Muscle of leg (tissue), 11 donors: ENCODE data around the gene DCC. TPM values are rescaled to one million over a fixed set of nuclear protein-coding genes. Genes with fewer than 3 reads are reported as not detected.

Experiments used
- DNase-seq: peaks from one replicate; pipeline ENCODE4 v3.0.0; 2013
- H3K27ac ChIP-seq: one replicate; pipeline ENCODE4 v1.5.1; 2013; ENCODE audit warnings: mild to moderate bottlenecking, low read length, control low read depth
- H3K27me3 ChIP-seq: one replicate; pipeline ENCODE4 v1.6.1; 2013; ENCODE audit warnings: low read length; ENCODE audit not compliant: control insufficient read depth, insufficient read depth
- H3K36me3 ChIP-seq: one replicate; pipeline ENCODE4 v1.6.1; 2013; ENCODE audit warnings: low read length; ENCODE audit not compliant: control insufficient read depth, insufficient read depth
- H3K4me1 ChIP-seq: one replicate; pipeline ENCODE4 v1.6.1; 2013; ENCODE audit warnings: low read length; ENCODE audit not compliant: control insufficient read depth, insufficient read depth
- H3K4me3 ChIP-seq: one replicate; pipeline ENCODE4 v1.5.1; 2013; ENCODE audit warnings: low read length, control low read depth
- H3K9me3 ChIP-seq: replicated peaks from 2 replicates; pipeline ENCODE4 v1.6.1; 2013; ENCODE audit warnings: low read depth, low read length; ENCODE audit not compliant: control insufficient read depth
- WGBS: methylation state at CpG from one replicate; pipeline ENCODE4 v1.1.5; 2013; ENCODE audit warnings: missing lambda C conversion rate; ENCODE audit not compliant: insufficient coverage; 5-methylcytosine and 5-hydroxymethylcytosine counted together
- polyA plus RNA-seq, 8 donors: library from polyadenylated mRNA; unstranded; fragments of 120-200 nt; gene quantifications; one replicate each; pipeline versions ENCODE4 v1.2.1 to v1.2.3, GENCODE V29; 2013; ENCODE audit warnings: inconsistent platforms in 1 of 8, low replicate concordance in 1 of 8; ENCODE audit not compliant: insufficient read length in 8 of 8, insufficient read depth in 1 of 8
- total RNA-seq: library from RNA; stranded (reverse); fragments of 120-200 nt; gene quantifications from one replicate; pipeline ENCODE4 v1.2.4, GENCODE V29; 2013

The DCC gene
- total and polyA plus RNA-seq, 9 donors = 0.06 to 0.46 (median 0.13) TPM

GRCh38 chr18:53534695-53535094, 1194.7 kb downstream of the DCC start:
- no CpG with 5 or more reads among the region's 3 CpGs for WGBS
- Histone ChIP-seq H3K9me3 (no peaks in the 10 kb centered on the region), H3K4me1 (no peaks in the 10 kb centered on the region), H3K27ac (no peak overlapping the region), H3K36me3 (no peaks in the 10 kb centered on the region), H3K4me3 (no peak overlapping the region), H3K27me3 (no peaks in the 10 kb centered on the region)
- DNase-seq = peak; percentile 39

- no peak overlapping the region for H3K4me3 ChIP-seq
- 92% methylated on average over 2 of the region's 2 CpGs for WGBS
- H3K36me3 ChIP-seq = no peaks in the 10 kb centered on the region
- no peak overlapping the region for H3K27ac ChIP-seq
- H3K27me3 ChIP-seq = no peaks in the 10 kb centered on the region
- no peaks in the 10 kb centered on the region for H3K4me1 ChIP-seq
- no peak for DNase-seq
- no peaks in the 10 kb centered on the region for H3K9me3 ChIP-seq
These were observed 1196.9 kb downstream of the DCC start for GRCh38 chr18:53536908-53537307.

- DNase-seq = no peak
- Histone ChIP-seq H3K27me3 (no peaks in the 10 kb centered on the region), H3K4me1 (no peaks in the 10 kb centered on the region), H3K36me3 (no peaks in the 10 kb centered on the region), H3K9me3 (no peaks in the 10 kb centered on the region), H3K27ac (no peak overlapping the region), H3K4me3 (no peak overlapping the region)
- no CpG with 5 or more reads among the region's 1 CpG for WGBS
These were observed 1201.9 kb downstream of the DCC start for GRCh38 chr18:53541924-53542323.

- Histone ChIP-seq H3K4me3 (no peak overlapping the region), H3K9me3 (no peaks in the 10 kb centered on the region), H3K27me3 (no peaks in the 10 kb centered on the region), H3K27ac (no peak overlapping the region), H3K36me3 (no peaks in the 10 kb centered on the region), H3K4me1 (no peaks in the 10 kb centered on the region)
- no peak for DNase-seq
These were observed 1203.7 kb downstream of the DCC start for GRCh38 chr18:53543711-53544110.

GRCh38 chr18:53544917-53545316, 1204.9 kb downstream of the DCC start:
- WGBS = 36% methylated on average over 2 of the region's 3 CpGs
- Histone ChIP-seq H3K27me3 (no peaks in the 10 kb centered on the region), H3K4me3 (no peak overlapping the region), H3K36me3 (no peaks in the 10 kb centered on the region), H3K4me1 (no peaks in the 10 kb centered on the region), H3K9me3 (no peaks in the 10 kb centered on the region), H3K27ac (no peak overlapping the region)
- no peak for DNase-seq

GRCh38 chr18:53551868-53552426, 1212.0 kb downstream of the DCC start:
- Histone ChIP-seq H3K4me3 (no peak overlapping the region), H3K4me1 (no peaks in the 10 kb centered on the region), H3K27me3 (no peaks in the 10 kb centered on the region), H3K27ac (no peak overlapping the region), H3K9me3 (no peaks in the 10 kb centered on the region), H3K36me3 (no peaks in the 10 kb centered on the region)
- DNase-seq = peak; percentile 48
- WGBS = 31% methylated on average over 6 of the region's 8 CpGs

- WGBS = no CpG with 5 or more reads among the region's 2 CpGs
- no peak for DNase-seq
- H3K9me3 ChIP-seq = no peaks in the 10 kb centered on the region
- H3K4me1 ChIP-seq = no peaks in the 10 kb centered on the region
- H3K27me3 ChIP-seq = no peaks in the 10 kb centered on the region
- H3K27ac ChIP-seq = no peak overlapping the region
- no peak overlapping the region for H3K4me3 ChIP-seq
- H3K36me3 ChIP-seq = no peaks in the 10 kb centered on the region
These were observed 1213.0 kb downstream of the DCC start for GRCh38 chr18:53553030-53553429.

- H3K9me3 ChIP-seq = no peaks in the 10 kb centered on the region
These were observed 1216.5 kb downstream of the DCC start for GRCh38 chr18:53556450-53556849.

GRCh38 chr18:53560546-53560945, 1220.5 kb downstream of the DCC start:
- 57% methylated on average over 2 of the region's 2 CpGs for WGBS
- no peaks in the 10 kb centered on the region for H3K27me3 ChIP-seq

More at GRCh38 chr18:53556450-53556849, 1216.5 kb downstream of the DCC start:
- WGBS = no CpG with 5 or more reads among the region's 2 CpGs
- no peak overlapping the region for H3K27ac ChIP-seq
- H3K27me3 ChIP-seq = no peaks in the 10 kb centered on the region
- H3K36me3 ChIP-seq = no peaks in the 10 kb centered on the region
- H3K4me1 ChIP-seq = no peaks in the 10 kb centered on the region
- DNase-seq = no peak
- H3K4me3 ChIP-seq = no peak overlapping the region

GRCh38 chr18:53566626-53567025, 1226.6 kb downstream of the DCC start:
- Histone ChIP-seq H3K36me3 (no peaks in the 10 kb centered on the region), H3K27ac (no peak overlapping the region), H3K27me3 (no peaks in the 10 kb centered on the region), H3K4me1 (no peaks in the 10 kb centered on the region), H3K4me3 (no peak overlapping the region), H3K9me3 (no peaks in the 10 kb centered on the region)
- WGBS = no CpG with 5 or more reads among the region's 2 CpGs
- DNase-seq = no peak

More at GRCh38 chr18:53560546-53560945, 1220.5 kb downstream of the DCC start:
- Histone ChIP-seq H3K4me3 (no peak overlapping the region), H3K27ac (no peak overlapping the region), H3K4me1 (no peaks in the 10 kb centered on the region), H3K9me3 (no peaks in the 10 kb centered on the region), H3K36me3 (no peaks in the 10 kb centered on the region)
- DNase-seq = no peak
